Spleen (tissue), 7 donors: ENCODE results near the gene PLA2G4B.

Experiments
- CTCF ChIP-seq, 11 experiments: fragments of 200-600 bp in 7 of 11; fragments of 450-650 bp in 4 of 11; sonication (generic) in 4 of 11; IDR thresholded peaks in 8 of 11; conservative IDR thresholded peaks in 3 of 11; 1 replicate in 7 of 11; 2 replicates in 4 of 11; pipeline versions ENCODE4 v1.4.0 to v1.8.0; 2016 to 2021; ENCODE audit warnings: antibody characterized with exemption in 11 of 11, inconsistent platforms in 4 of 11, mild to moderate bottlenecking in 1 of 11
- POLR2A ChIP-seq, 3 donors: fragments of 450-650 bp; IDR thresholded peaks; one replicate each; pipeline ENCODE4 v1.5.1; 2017; ENCODE audit warnings: antibody characterized with exemption in 3 of 3, mild to moderate bottlenecking in 1 of 3
- POLR2AphosphoS5 ChIP-seq, 3 donors: sonication (generic); formaldehyde crosslinking; IDR thresholded peaks; one replicate each; pipeline ENCODE4 v1.5.1; 2017; ENCODE audit warnings: antibody characterized with exemption in 3 of 3
- donor health status: DM: no; HTN: no; CAD: no; lungs with moderate emphysema.
- donor health status: DM: no; HTN: no; CAD: no.
- donor health status: DM: no; HTN: no; CAD: no.

- no peak for TF ChIP-seq CTCF (IDR thresholded peaks at IDR 0.05 in 8 of 11, conservative IDR thresholded peaks at IDR 0.05 in 3 of 11)
- TF ChIP-seq POLR2A (IDR thresholded peaks at IDR 0.05), result no peak
- no peak for TF ChIP-seq POLR2AphosphoS5 (IDR thresholded peaks at IDR 0.05)
Observed at GRCh38 chr15:41842229-41842628, 3.6 kb downstream of the PLA2G4B start.
